NCI-H510A (cell line): ENCODE results near the gene GRIN2C.

ENCODE experiments used
- DNase-seq: peaks from one replicate; lab custom pipeline; 2025; lab: John Stamatoyannopoulos, UW

GRIN2C gene

GRCh38 chr17:74799097-74799496 lies 60.6 kb downstream of the GRIN2C start:
- no peak for DNase-seq

GRCh38 chr17:74798239-74798707 lies 61.4 kb downstream of the GRIN2C start:
- no peak for DNase-seq

- DNase-seq, result no peak
Observed at GRCh38 chr17:74797824-74798223, 61.9 kb downstream of the GRIN2C start.

GRCh38 chr17:74796866-74797265 lies 62.8 kb downstream of the GRIN2C start:
- no peak for DNase-seq

- DNase-seq, result no peak
Observed at GRCh38 chr17:74796211-74796610, 63.5 kb downstream of the GRIN2C start.

GRCh38 chr17:74795327-74796020 lies 64.2 kb downstream of the GRIN2C start:
- DNase-seq, result no peak

GRCh38 chr17:74792586-74793105 lies 67.0 kb downstream of the GRIN2C start:
- DNase-seq, result no peak
